Nephron progenitor cell (in vitro differentiated cells): Measurements from ENCODE around the gene RND3.

ENCODE experiments used
- DNase-seq: peaks from one replicate; pipeline ENCODE4 v3.0.0; 2021
- H3K27ac Mint-ChIP-seq: 2 replicates; pipeline ENCODE4 v1.8.0; 2021; ENCODE audit warnings: mild to moderate bottlenecking, moderate library complexity, mixed read lengths
- H3K27me3 Mint-ChIP-seq: 2 replicates; pipeline ENCODE4 v1.8.0; 2021; ENCODE audit warnings: mild to moderate bottlenecking, low read depth, mixed read lengths; ENCODE audit not compliant: poor library complexity
- H3K36me3 Mint-ChIP-seq: 2 replicates; pipeline ENCODE4 v1.8.0; 2021; ENCODE audit warnings: low read depth, mixed read lengths
- H3K4me1 Mint-ChIP-seq: 2 replicates; pipeline ENCODE4 v1.8.0; 2021; ENCODE audit warnings: mixed read lengths
- H3K4me3 Mint-ChIP-seq: 2 replicates; pipeline ENCODE4 v1.8.0; 2021; ENCODE audit warnings: mild to moderate bottlenecking, moderate library complexity, mixed read lengths
- H3K9me3 Mint-ChIP-seq: 2 replicates; pipeline ENCODE4 v1.8.0; 2021; ENCODE audit warnings: mild to moderate bottlenecking, moderate library complexity, mixed read lengths
- TF ChIP-seq, protein P1 (sequence below): fragments of 200-600 bp; sonication (generic); IDR thresholded peaks from 2 replicates; pipeline ENCODE4 v1.5.0; 2021; ENCODE audit warnings: antibody characterized with exemption

Gene RND3

DNA sequence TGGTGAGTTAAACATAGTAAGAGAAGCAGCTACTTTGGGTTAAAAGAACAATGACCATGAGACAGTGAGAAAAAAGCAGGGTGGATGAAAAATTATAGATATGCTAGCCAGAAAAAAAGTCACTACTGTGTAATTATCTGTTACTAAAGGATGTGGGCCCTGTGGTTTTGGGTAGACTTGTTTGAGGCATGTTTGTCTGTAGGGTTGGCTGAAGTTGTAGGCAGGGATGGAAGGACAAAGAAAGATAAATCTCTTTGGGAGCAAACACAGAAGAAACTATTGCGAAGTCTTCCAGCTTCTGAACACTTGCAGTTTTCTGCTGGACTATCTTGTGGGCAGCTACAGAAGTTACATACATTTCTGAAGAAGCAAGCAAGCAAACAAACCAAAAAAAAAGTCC lies 28.2 kb downstream of the RND3 start:
- Mint-ChIP-seq H3K4me1 (no peaks in the 10 kb centered on the region), H3K27me3 (no peaks in the 10 kb centered on the region), H3K36me3 (no peaks in the 10 kb centered on the region), H3K27ac (no peak overlapping the region), H3K9me3 (no peaks in the 10 kb centered on the region), H3K4me3 (no peak overlapping the region)
- TF ChIP-seq, protein P1, sequence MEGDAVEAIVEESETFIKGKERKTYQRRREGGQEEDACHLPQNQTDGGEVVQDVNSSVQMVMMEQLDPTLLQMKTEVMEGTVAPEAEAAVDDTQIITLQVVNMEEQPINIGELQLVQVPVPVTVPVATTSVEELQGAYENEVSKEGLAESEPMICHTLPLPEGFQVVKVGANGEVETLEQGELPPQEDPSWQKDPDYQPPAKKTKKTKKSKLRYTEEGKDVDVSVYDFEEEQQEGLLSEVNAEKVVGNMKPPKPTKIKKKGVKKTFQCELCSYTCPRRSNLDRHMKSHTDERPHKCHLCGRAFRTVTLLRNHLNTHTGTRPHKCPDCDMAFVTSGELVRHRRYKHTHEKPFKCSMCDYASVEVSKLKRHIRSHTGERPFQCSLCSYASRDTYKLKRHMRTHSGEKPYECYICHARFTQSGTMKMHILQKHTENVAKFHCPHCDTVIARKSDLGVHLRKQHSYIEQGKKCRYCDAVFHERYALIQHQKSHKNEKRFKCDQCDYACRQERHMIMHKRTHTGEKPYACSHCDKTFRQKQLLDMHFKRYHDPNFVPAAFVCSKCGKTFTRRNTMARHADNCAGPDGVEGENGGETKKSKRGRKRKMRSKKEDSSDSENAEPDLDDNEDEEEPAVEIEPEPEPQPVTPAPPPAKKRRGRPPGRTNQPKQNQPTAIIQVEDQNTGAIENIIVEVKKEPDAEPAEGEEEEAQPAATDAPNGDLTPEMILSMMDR = no peak
- no peak for DNase-seq

DNA sequence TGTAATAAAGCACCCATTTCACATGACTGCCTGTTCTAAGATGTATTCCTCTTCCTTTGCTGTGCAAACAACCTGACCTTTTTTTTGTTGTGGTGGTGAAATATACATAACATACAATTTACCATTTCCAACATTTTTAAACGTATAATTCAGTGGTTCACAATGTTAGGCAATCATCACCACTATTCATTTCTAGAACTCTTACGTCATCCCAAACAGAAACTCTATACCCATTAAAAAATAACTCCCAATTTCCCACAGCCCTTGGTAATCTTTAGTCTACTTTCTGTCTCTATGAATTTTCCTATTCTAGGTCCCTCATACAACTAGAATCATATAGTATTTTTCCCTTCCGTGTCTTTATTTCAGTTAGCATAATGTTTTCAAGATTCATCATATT lies 36.7 kb downstream of the RND3 start:
- Mint-ChIP-seq H3K4me1 (no peaks in the 10 kb centered on the region), H3K4me3 (no peak overlapping the region), H3K36me3 (no peaks in the 10 kb centered on the region), H3K9me3 (peaks cover 17% of the 10 kb centered on the region), H3K27me3 (peaks cover under 1% of the 10 kb centered on the region), H3K27ac (no peak overlapping the region)
- TF ChIP-seq, protein P1 = no peak
- DNase-seq = no peak

DNA sequence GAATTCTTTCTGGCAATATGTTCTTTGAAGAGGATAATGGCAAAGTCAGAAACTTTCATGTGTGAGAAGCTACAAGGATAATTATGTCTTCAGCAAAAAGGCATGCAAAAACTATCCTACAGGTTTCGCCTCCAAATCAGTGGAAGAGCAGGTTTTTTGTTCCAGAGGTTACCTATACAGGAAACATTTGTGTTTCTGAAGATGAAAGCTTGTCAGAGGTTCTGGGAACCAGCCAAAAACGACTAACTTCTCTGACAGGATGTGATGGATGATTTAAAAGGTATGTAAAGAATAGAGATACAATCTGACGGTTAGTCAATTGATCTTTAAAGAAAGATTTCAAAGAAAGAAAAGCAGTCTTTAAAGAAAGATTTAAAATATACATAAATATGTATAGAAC lies 37.6 kb downstream of the RND3 start:
- no peaks in the 10 kb centered on the region for H3K36me3 Mint-ChIP-seq
- H3K4me3 Mint-ChIP-seq = no peak overlapping the region
- TF ChIP-seq, protein P1 = no peak
- no peaks in the 10 kb centered on the region for H3K4me1 Mint-ChIP-seq
- no peak overlapping the region for H3K27ac Mint-ChIP-seq
- H3K9me3 Mint-ChIP-seq = peaks cover 19% of the 10 kb centered on the region
- no peak for DNase-seq
- H3K27me3 Mint-ChIP-seq = peaks cover 5% of the 10 kb centered on the region

DNA sequence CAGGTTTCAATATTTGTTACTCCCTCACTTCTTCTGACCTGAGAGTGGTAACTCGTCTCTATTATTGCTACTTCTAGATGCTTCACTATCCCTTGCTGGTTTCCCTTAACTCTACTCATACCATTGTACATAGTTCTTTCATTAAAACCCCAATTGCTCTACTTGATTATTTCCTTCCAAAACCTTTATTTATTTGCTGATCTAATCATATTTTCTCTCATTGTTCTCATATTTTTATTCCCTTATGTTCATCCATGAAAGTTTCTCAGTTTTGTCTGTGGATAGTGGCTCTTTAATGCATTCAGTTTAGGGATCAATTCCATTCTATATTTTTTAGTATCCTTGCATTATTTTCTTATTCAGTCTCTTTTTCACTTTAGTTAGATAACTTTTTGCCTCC lies 42.1 kb downstream of the RND3 start:
- Mint-ChIP-seq H3K9me3 (peaks cover 5% of the 10 kb centered on the region), H3K4me1 (peaks cover 12% of the 10 kb centered on the region), H3K36me3 (no peaks in the 10 kb centered on the region), H3K4me3 (no peak overlapping the region), H3K27me3 (peaks cover 5% of the 10 kb centered on the region), H3K27ac (no peak overlapping the region)
- no peak for DNase-seq
- TF ChIP-seq, protein P1 = no peak

DNA sequence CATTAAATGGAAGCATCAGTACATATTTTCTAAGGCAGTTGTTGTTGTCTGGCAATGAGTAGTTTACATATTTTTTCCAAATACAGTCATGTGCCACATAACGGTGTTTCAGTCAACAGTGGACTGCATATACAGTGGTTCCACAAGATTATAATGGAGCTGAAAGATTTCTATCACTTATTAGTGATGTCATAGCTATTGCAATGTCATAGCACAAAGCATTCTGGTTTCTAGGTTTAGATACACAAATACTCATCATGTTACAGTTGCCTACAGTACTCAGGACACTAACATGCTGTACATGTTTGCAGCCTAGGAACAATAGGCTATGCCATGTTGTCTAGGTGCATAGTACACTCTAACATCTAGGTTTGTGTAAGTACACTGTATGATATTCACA lies 45.0 kb downstream of the RND3 start:
- TF ChIP-seq, protein P1 = no peak
- Mint-ChIP-seq H3K36me3 (no peaks in the 10 kb centered on the region), H3K9me3 (peaks cover 5% of the 10 kb centered on the region), H3K27ac (no peak overlapping the region), H3K4me1 (peaks cover 12% of the 10 kb centered on the region), H3K27me3 (peaks cover 8% of the 10 kb centered on the region), H3K4me3 (no peak overlapping the region)
- no peak for DNase-seq

DNA sequence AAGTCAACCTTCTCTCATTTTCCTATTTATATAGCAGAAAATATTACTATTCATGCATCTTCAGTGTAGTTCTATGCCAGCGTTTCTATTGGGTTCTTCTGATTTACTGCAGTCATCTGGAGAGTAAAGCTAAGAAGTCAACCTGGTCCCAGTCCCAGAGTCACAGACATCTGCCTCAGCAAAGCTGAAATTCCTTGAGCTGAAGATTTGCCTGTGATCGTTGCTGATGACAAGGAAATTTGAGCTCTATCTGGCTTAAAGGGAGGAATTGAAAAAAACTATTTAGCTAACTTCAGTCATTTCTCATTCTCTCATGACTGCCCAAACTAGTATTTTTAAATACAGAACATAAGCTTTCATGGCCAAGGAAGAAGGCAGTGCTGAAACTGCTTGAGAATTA lies 45.7 kb downstream of the RND3 start:
- no peak overlapping the region for H3K4me3 Mint-ChIP-seq
- H3K27me3 Mint-ChIP-seq = peaks cover 8% of the 10 kb centered on the region
- peak overlapping the region; percentile 49 for H3K27ac Mint-ChIP-seq
- no peak for DNase-seq
- peaks cover 12% of the 10 kb centered on the region for H3K9me3 Mint-ChIP-seq
- H3K4me1 Mint-ChIP-seq = peaks cover 12% of the 10 kb centered on the region
- TF ChIP-seq, protein P1 = no peak
- no peaks in the 10 kb centered on the region for H3K36me3 Mint-ChIP-seq
